Tibial artery (tissue), 4 donors: ENCODE data around the gene ACOT8.

ENCODE experiments used
- DNase-seq, 2 donors: peaks; one replicate each; pipeline ENCODE4 v3.0.0-alpha.2; 2019
- H3K27ac ChIP-seq, 2 donors: fragments of 200-600 bp; sonication (generic) in 1 of 2; 1 replicate in 1 of 2; 2 replicates in 1 of 2; pipeline ENCODE4 v1.5.1; 2018 to 2019; ENCODE audit warnings: mild to moderate bottlenecking in 1 of 2
- H3K27me3 ChIP-seq, 2 donors: fragments of 200-600 bp; sonication (generic) in 1 of 2; one replicate each; pipeline versions ENCODE4 v1.5.1 to v1.6.0; 2016 to 2019
- H3K36me3 ChIP-seq, 3 donors: fragments of 200-600 bp; sonication (generic) in 2 of 3; one replicate each; pipeline ENCODE4 v1.5.1; 2016 to 2019; ENCODE audit warnings: mild to moderate bottlenecking in 2 of 3
- H3K4me1 ChIP-seq, 4 donors: fragments of 200-600 bp; sonication (generic) in 2 of 4; 1 replicate in 3 of 4; 2 replicates in 1 of 4; pipeline ENCODE4 v1.5.1; 2016 to 2019
- H3K4me3 ChIP-seq, 2 donors: fragments of 200-600 bp; sonication (generic) in 1 of 2; 1 replicate in 1 of 2; 2 replicates in 1 of 2; pipeline ENCODE4 v1.5.1; 2018 to 2019; ENCODE audit warnings: mild to moderate bottlenecking in 2 of 2
- H3K9me3 ChIP-seq, 3 donors: fragments of 200-600 bp; sonication (generic) in 1 of 3; one replicate each; pipeline ENCODE4 v1.5.1; 2016 to 2019
- intact Hi-C: fragments of 100-400 bp; cut with DNase I; formaldehyde crosslinking; loops from one replicate; pipeline ENCODE4 v1.15.0; 2023; ENCODE audit warnings: low total_unique reads
- TF ChIP-seq, protein P1 (sequence below), 2 experiments: fragments of 200-600 bp in 1 of 2; fragments of 450-650 bp in 1 of 2; IDR thresholded peaks; one replicate each; pipeline ENCODE4 v1.5.1; 2017 to 2019; ENCODE audit warnings: antibody characterized with exemption in 2 of 2, mild to moderate bottlenecking in 1 of 2, moderate library complexity in 1 of 2

The ACOT8 gene

DNA sequence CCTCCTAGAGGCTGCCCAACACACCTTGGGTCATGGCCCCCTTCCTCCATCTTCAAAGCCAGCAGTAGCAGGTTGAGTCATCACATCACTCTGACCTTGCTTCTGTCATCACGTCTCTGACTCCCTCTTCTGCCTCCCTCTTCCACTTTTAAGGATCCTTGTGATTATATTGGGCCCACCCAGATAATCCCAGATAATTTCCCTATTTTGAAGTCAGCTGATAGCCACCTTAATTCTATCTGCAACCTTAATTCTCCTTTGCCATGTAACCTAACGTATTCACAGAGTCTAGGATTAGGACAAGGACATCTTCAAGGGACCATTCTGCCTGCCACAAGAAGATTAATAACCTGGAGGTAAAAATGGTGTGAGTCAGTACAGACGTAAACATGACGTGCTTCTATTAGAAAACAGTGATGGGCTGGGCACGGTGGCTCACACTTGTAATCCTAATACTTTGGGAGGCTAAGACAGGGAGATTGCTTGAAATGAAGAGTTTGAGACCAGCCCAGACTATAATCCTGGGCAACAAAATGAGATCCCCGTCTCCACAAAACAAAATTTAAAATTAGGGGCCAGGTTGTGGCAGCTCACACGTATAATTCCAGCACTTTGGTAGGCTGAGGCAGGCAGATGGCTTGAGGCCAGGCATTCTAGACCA lies 3.5 kb upstream of the ACOT8 start:
- intact Hi-C loops = no loop called here
- TF ChIP-seq, protein P1, sequence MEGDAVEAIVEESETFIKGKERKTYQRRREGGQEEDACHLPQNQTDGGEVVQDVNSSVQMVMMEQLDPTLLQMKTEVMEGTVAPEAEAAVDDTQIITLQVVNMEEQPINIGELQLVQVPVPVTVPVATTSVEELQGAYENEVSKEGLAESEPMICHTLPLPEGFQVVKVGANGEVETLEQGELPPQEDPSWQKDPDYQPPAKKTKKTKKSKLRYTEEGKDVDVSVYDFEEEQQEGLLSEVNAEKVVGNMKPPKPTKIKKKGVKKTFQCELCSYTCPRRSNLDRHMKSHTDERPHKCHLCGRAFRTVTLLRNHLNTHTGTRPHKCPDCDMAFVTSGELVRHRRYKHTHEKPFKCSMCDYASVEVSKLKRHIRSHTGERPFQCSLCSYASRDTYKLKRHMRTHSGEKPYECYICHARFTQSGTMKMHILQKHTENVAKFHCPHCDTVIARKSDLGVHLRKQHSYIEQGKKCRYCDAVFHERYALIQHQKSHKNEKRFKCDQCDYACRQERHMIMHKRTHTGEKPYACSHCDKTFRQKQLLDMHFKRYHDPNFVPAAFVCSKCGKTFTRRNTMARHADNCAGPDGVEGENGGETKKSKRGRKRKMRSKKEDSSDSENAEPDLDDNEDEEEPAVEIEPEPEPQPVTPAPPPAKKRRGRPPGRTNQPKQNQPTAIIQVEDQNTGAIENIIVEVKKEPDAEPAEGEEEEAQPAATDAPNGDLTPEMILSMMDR (IDR thresholded peaks at IDR 0.05) = no peak
- Histone ChIP-seq H3K9me3 (no peaks in the 10 kb centered on the region), H3K27me3 (no peaks in the 10 kb centered on the region), H3K27ac (no peak overlapping the region), H3K4me1 (peaks cover 0 to 24% (median 17%) of the 10 kb centered on the region in 4 donors), H3K4me3 (no peak overlapping the region), H3K36me3 (no peaks in the 10 kb centered on the region)
- no peak for DNase-seq

DNA sequence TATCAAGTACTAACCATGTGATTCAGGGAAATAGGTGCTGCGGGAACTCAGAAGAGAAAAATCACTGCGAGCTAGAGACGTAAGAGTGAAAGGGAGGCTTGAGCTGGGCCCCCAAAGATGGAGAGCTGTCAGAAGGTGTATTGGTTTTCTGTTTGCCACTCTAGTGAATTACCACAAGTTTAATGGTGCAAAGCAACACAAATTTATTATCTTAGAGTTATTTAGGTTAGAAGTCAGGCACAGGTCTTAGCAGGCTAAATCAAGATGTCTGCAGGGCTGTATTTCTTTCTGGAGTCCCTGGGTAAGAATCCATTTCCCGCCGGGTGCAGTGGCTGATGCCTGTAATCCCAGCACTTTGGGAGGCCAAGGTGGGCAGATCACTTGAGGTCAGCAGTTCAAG lies 2.7 kb upstream of the ACOT8 start:
- Histone ChIP-seq H3K4me3 (no peak overlapping the region), H3K9me3 (no peaks in the 10 kb centered on the region), H3K36me3 (no peaks in the 10 kb centered on the region), H3K4me1 (peaks cover 0 to 32% (median 25%) of the 10 kb centered on the region in 4 donors), H3K27ac (no peak overlapping the region), H3K27me3 (no peaks in the 10 kb centered on the region)
- TF ChIP-seq, protein P1 (IDR thresholded peaks at IDR 0.05) = no peak
- intact Hi-C loops = no loop called here
- no peak for DNase-seq

DNA sequence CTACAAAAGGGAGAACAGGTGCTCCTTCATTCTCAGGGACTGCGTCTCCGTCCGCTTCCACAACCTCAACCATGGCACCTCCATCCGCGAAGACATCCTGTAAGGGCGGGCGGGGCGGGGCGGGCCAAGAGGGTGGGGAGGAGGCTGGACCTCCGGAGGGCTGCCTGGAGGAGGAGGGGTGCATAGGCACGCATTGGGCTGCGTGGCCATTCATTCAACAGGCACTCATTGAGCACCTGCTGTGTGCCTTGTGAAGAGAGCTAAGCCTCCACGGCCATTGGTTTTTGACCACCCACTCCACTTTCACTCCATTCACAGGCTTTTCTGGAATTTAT lies 657 bp upstream of the ACOT8 start:
- H3K27ac ChIP-seq = peak overlapping the region; percentile 68 to 75
- H3K9me3 ChIP-seq = no peaks in the 10 kb centered on the region
- peaks cover 0 to 15% (median 4%) of the 10 kb centered on the region in 3 donors for H3K36me3 ChIP-seq
- no peaks in the 10 kb centered on the region for H3K27me3 ChIP-seq
- intact Hi-C loops = no loop called here
- H3K4me3 ChIP-seq = peak overlapping the region; percentile 63 to 64
- no peak for DNase-seq
- TF ChIP-seq, protein P1 (IDR thresholded peaks at IDR 0.05) = no peak
- peaks cover 0 to 38% (median 31%) of the 10 kb centered on the region in 4 donors for H3K4me1 ChIP-seq

DNA sequence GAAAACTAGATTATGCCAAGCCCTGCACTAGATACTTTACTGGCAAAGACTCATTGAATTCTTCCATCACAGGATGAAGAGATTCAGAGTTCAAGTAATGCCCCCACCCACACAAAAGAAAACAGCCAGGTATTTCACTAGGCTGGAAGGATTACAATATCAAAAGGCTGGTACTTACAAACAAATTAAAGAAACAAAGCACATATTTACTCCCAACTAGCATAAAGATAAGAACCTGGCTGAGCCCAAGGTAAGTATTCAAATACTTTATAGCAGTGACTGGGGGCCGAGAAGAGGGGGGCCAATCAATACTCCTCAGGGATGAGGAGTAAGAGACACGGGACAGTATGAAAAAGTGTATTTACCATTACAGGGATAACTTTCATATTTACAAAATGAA lies 3.7 kb downstream of the ACOT8 start:
- intact Hi-C loops = no loop called here
- DNase-seq = no peak
- no peak overlapping the region for H3K4me3 ChIP-seq
- H3K36me3 ChIP-seq = peaks cover 2 to 44% (median 8%) of the 10 kb centered on the region in 3 donors
- TF ChIP-seq, protein P1 (IDR thresholded peaks at IDR 0.05) = no peak
- peaks cover 0 to 35% (median 30%) of the 10 kb centered on the region in 4 donors for H3K4me1 ChIP-seq
- no peaks in the 10 kb centered on the region for H3K27me3 ChIP-seq
- no peaks in the 10 kb centered on the region for H3K9me3 ChIP-seq
- no peak overlapping the region for H3K27ac ChIP-seq

DNA sequence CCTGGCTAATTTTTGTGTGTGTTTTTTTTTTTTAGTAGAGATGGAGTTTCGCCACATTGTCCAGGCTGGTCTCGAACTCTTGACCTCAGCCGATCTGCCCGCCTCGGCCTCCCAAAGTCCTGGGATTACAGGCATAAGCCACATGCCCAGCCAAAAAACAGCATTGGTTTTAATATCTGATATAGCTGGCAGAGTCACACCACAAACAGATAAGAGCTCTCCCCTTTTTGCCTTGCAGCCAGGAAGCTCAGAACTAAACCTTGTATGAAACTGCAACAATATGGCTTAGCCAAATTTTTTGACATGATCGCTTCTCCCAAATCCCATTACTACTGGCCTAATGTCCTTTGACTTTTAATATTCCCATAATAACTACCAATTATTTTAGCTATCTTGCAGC lies 4.9 kb downstream of the ACOT8 start:
- no peaks in the 10 kb centered on the region for H3K9me3 ChIP-seq
- intact Hi-C loops = no loop called here
- peaks cover 0 to 26% (median 21%) of the 10 kb centered on the region in 4 donors for H3K4me1 ChIP-seq
- no peak for DNase-seq
- TF ChIP-seq, protein P1 (IDR thresholded peaks at IDR 0.05) = no peak
- H3K4me3 ChIP-seq = no peak overlapping the region
- peaks cover 11 to 56% (median 17%) of the 10 kb centered on the region in 3 donors for H3K36me3 ChIP-seq
- H3K27me3 ChIP-seq = no peaks in the 10 kb centered on the region
- H3K27ac ChIP-seq = no peak overlapping the region
